Right ventricle myocardium inferior (tissue), 1 donor: ENCODE results near the gene MAP1B. TPM values are rescaled to one million over a fixed set of nuclear protein-coding genes. Genes with fewer than 3 reads are reported as not detected.

Source experiments
- ATAC-seq: fragments of 200-7000 bp; cut with Tn5 transposase; one replicate; pipeline ENCODE4 v1.9.1; 2020; ENCODE audit warnings: mild to moderate bottlenecking, moderate library complexity
- DNase-seq: peaks from one replicate; pipeline ENCODE4 v3.0.0; 2021; ENCODE audit errors: missing footprints
- intact Hi-C: fragments of 100-400 bp; cut with DNase I; formaldehyde crosslinking; loops from one replicate; pipeline ENCODE4 v1.11.0; 2022
- total RNA-seq: library from RNA; stranded (reverse); fragmentation: NEBNext Ultra II Directional; extraction: Animal tissue kit (Norgen Biotek cat#: 25700); gene quantifications from one replicate; pipeline ENCODE4 v1.2.1, GENCODE V29; 2021
- donor health status: DM: no; HTN: yes; CAD: no; lungs with severe emphysema.

The MAP1B gene
- total RNA-seq, 1 donor from 2014 or later, result 59.9 TPM

- no peak for DNase-seq
- no peak for ATAC-seq
- intact Hi-C loops, result no loop called here
These were observed 124.9 kb downstream of the MAP1B start for GRCh38 chr5:72231991-72232703.

GRCh38 chr5:72232838-72233237 is 125.6 kb downstream of the MAP1B start:
- no peak for DNase-seq
- intact Hi-C loops, result no loop called here
- no peak for ATAC-seq

- intact Hi-C loops, result no loop called here
- no peak for ATAC-seq
- DNase-seq, result no peak
These were observed 126.6 kb downstream of the MAP1B start for GRCh38 chr5:72233835-72234234.

- ATAC-seq (no peak), DNase-seq (no peak)
- intact Hi-C loops, result no loop called here
These were observed 127.0 kb downstream of the MAP1B start for GRCh38 chr5:72234265-72234700.

- ATAC-seq, result no peak
- intact Hi-C loops, result no loop called here
- DNase-seq, result no peak
These were observed 127.6 kb downstream of the MAP1B start for GRCh38 chr5:72234868-72235267.

- ATAC-seq (no peak), DNase-seq (no peak)
- intact Hi-C loops, result no loop called here
These were observed 128.4 kb downstream of the MAP1B start for GRCh38 chr5:72235725-72236124.

DNA sequence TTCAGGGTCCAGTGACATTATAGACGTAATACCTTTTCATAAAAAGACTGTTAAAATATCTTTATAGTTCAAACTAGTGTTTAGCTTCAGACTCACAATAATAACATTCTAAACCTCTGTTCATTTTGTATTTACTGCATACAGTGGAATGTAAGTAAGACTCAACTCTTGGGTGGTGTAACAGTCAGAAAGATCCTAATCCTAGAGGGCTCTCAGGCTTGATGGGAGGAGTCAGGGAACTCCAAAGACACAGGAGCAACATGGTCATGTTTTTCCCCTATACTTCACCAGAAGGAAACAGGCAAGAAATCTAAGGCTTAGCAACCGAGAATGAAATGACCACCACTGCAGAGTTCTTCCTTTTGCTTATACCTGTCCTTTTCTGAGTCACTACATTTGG is 130.1 kb downstream of the MAP1B start:
- intact Hi-C loops, result no loop called here
- DNase-seq, result no peak
- ATAC-seq, result no peak

DNA sequence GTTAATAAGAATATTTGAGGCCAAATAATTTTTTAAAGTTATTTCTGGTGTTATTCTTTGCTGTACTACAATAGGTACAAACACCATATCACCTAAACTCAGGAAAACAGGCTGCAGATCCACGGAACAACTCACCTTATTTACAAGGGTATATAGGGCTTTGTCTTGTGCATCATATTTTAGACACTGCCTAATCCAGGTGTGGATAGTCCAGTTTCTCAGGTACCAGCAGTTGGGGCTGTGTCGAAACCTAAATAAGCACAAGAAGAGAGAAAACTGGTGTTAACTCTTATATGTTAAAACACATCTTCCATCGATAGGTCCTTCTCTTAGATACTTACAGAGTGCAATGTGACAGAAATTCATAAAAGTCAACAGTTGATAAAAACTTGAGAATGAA is 130.6 kb downstream of the MAP1B start:
- intact Hi-C loops, result no loop called here
- ATAC-seq, result no peak
- no peak for DNase-seq

DNA sequence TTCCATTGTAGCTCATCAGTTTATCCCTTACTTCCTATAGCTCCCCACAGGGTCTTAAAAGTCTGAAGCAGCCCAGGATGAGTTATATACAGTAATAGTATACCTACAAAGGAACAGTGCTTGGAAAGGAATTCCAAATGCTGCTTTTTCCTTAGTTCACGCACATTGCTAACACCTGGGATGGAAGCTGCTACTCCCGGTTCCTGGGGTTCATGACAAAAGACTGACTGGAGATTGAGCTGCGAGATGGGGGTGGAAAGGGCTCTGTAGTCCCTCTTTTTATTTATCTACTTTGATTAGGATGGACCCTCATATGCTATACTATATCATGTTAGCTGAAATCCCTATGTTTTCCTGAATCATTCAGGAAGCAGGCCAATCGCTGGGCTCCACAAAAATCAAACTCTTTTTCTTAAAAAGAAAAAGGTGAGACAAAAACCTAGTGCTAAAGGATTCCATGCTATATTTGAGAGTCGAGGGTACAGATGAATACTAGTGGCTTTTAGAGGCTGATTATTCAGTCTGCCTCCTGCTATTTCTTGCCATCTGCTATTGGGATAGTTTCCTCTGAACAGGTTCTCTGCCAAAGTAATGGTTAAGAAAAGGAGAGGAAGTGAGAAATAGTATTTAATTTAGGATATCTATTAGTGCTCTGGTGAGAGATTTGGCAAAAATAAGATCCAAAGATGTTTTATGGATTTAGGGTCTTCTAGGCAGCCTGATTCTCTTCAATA is 131.6 kb downstream of the MAP1B start:
- intact Hi-C loops, result no loop called here
- ATAC-seq (no peak), DNase-seq (no peak)

GRCh38 chr5:72241346-72242003 is 134.2 kb downstream of the MAP1B start:
- no peak for ATAC-seq
- no peak for DNase-seq
- intact Hi-C loops, result no loop called here

GRCh38 chr5:72242796-72243475 is 135.7 kb downstream of the MAP1B start:
- no peak for DNase-seq
- no peak for ATAC-seq
- intact Hi-C loops, result no loop called here

DNA sequence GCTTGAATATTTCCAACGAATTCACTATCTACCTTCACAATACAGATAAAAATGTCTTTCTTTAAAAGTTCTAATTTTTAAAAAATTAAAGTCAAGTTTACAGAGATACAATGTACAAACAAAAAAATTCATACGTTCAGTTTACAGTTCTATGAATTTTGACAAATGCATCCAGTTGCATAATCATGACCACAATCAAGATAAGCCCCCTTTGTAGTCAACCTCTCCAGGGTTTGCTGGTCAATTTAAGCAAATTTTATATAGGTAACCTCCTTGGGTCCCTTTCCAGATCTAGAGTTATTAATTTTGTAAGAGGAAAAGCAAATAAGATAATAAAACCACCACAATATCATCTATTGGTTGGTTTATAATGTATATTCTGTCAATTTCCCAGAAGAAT is 136.4 kb downstream of the MAP1B start:
- ATAC-seq, result no peak
- no peak for DNase-seq
- intact Hi-C loops, result no loop called here

- DNase-seq (no peak), ATAC-seq (peak; percentile 71)
- intact Hi-C loops, result loop anchor here (5.0 kb wide), 1 partner anchor 33 kb away; no protein-coding TSS in a partner anchor
These were observed 137.6 kb downstream of the MAP1B start for GRCh38 chr5:72244862-72245371.

DNA sequence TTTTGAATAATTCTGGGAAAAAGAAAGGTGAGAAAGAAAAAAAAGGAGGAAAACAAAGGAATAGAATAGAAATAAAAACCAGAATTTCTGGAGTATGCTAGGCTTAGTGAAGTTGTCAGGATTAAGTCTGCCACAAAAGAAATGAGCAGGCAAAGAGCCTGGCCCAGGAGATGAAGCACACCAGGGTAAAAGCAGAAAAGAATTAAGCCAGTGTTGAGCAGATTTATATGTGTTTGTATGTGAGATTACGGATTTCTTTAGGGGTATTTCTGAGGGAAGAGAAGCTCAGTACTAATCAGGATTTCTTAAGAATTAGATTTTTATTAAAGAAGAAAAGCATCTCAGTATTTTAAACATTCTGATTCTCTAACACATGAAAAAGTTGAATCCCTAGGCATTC is 138.3 kb downstream of the MAP1B start:
- DNase-seq, result no peak
- intact Hi-C loops, result loop anchor here (5.0 kb wide), 1 partner anchor 33 kb away; no protein-coding TSS in a partner anchor
- ATAC-seq, result no peak

- intact Hi-C loops, result loop anchor here (5.0 kb wide), 1 partner anchor 34 kb away; no protein-coding TSS in a partner anchor
- ATAC-seq, result no peak
- no peak for DNase-seq
These were observed 138.8 kb downstream of the MAP1B start for GRCh38 chr5:72245951-72246532.

DNA sequence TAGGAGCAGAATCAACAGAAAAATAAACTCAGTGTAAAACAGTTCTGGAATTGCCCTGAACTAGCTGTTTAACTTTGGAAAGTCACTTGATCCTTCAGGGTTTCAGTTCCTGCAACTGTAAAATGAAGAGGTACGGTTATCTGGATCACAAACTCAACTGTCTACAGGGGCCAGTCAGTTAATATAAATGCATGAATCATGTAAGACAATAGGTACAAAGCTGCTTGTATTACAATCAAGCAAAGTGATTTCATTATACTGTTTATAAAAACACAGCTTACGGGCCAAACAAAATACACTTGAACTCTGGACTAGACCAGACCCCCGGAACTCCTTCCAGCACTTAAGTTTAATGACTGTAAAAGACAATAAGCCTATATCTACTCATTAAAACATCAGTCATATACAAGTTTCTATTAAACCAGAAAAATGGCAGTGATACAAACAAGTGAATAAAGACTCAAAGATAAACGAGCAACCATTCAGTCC is 139.7 kb downstream of the MAP1B start:
- no peak for DNase-seq
- intact Hi-C loops, result loop anchor here (5.0 kb wide), 1 partner anchor 35 kb away; no protein-coding TSS in a partner anchor
- ATAC-seq, result no peak

- ATAC-seq, result no peak
- DNase-seq, result no peak
These were observed 141.2 kb downstream of the MAP1B start for GRCh38 chr5:72248410-72248981.

DNA sequence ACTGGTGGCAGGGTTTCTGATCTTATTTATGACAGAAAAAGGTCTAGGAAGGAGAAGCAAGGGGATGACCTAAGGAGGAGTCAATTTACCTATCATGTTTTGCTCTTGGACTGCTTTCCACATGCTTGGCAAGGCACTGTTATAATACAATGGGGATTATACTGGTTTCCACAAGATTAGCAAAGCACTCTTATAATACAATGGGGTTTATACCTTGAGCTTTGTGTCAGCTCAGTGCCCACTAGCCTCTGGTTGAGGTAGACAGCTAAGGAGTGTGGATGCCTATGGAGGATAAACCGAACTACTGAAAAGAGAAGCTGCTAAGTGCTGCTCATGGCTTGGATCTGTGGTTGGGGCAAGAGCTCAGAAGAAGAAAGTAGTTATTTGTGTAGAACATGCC is 144.1 kb downstream of the MAP1B start:
- intact Hi-C loops, result no loop called here
- ATAC-seq (no peak), DNase-seq (no peak)

More at GRCh38 chr5:72248410-72248981, 141.2 kb downstream of the MAP1B start:
- intact Hi-C loops, result loop anchor here (5.0 kb wide), 1 partner anchor 36 kb away; no protein-coding TSS in a partner anchor
